Measurements from ENCODE around the gene LRRC8D.
A peak's percentile ranks its signal among the peaks of the same experiment; 100 is the strongest.

LRRC8D gene

GRCh38 chr1:89908273-89908671 lies 87.4 kb downstream of the LRRC8D start:
- DNase-seq (ENCODE audit: low read depth), result no peak
- no peak overlapping the region for H3K4me3 ChIP-seq (replicated peaks; ENCODE audit: low read depth, low read length)
- TF ChIP-seq CTCF (IDR thresholded peaks at IDR 0.05; ENCODE audit: low read length, missing control alignments), result no peak

- TF ChIP-seq CTCF (IDR thresholded peaks at IDR 0.05; ENCODE audit: low read length, missing control alignments), result no peak
- H3K4me3 ChIP-seq (replicated peaks; ENCODE audit: low read depth, low read length), result peak overlapping the region; percentile 8
- DNase-seq (ENCODE audit: low read depth), result peak; percentile 75
Observed at GRCh38 chr1:89908672-89909436, 88.0 kb downstream of the LRRC8D start.

GRCh38 chr1:89910268-89910667 lies 89.4 kb downstream of the LRRC8D start:
- TF ChIP-seq CTCF (IDR thresholded peaks at IDR 0.05; ENCODE audit: low read length, missing control alignments), result no peak
- DNase-seq (ENCODE audit: low read depth), result no peak
- H3K4me3 ChIP-seq (replicated peaks; ENCODE audit: low read depth, low read length), result no peak overlapping the region

- peak; percentile 70 for DNase-seq (ENCODE audit: low read depth)
- H3K4me3 ChIP-seq (replicated peaks; ENCODE audit: low read depth, low read length), result no peak overlapping the region
- no peak for TF ChIP-seq CTCF (IDR thresholded peaks at IDR 0.05; ENCODE audit: low read length, missing control alignments)
Observed at GRCh38 chr1:89910780-89911179, 89.9 kb downstream of the LRRC8D start.

DNA sequence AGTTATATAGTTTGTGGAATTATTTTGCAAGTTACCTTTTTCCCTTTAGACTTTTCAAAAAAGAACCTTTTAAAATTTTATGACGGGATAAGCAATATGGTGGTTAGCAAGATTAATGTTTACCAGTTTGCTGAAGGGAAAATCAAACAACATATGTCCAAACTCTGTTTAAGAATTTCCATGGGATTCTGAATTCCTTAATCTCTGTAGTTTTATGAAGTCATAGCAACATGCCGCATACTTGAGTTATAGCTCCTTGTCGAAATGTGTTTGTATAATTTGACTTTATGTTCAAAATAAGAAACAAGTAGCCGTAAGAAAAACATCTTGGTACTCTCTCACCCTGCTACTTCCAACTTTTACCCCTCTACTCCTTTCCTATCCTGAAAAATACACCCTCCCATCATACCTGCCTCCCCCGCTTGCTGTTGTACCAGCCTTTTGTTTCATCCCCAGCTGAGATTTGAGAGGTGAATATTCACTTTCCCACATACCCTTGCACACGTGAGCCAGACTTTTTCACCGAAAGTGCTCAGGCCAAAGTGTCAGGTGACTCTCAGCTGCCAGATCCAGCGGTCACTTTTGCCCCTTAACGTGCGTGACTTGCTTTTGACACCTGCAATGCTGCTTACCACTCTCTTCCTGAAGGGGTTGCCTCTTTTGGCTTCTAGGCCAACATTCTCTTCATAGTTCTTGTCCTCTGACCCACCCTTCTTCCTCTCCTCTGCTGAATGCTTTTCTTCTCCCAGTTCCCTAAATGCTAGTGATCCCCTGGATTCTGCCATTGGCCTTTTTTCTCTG lies 90.6 kb downstream of the LRRC8D start:
- no peak for DNase-seq (ENCODE audit: low read depth)
- no peak overlapping the region for H3K4me3 ChIP-seq (replicated peaks; ENCODE audit: low read depth, low read length)
- no peak for TF ChIP-seq CTCF (IDR thresholded peaks at IDR 0.05; ENCODE audit: low read length, missing control alignments)

- H3K4me3 ChIP-seq (replicated peaks; ENCODE audit: low read depth, low read length), result no peak overlapping the region
- no peak for TF ChIP-seq CTCF (IDR thresholded peaks at IDR 0.05; ENCODE audit: low read length, missing control alignments)
- DNase-seq (ENCODE audit: low read depth), result no peak
Observed at GRCh38 chr1:89912073-89912472, 91.2 kb downstream of the LRRC8D start.

Data from fibroblast of pulmonary artery (primary cell).